NB4 (cell line): Measurements from ENCODE around the gene LAMB2.
A peak's percentile ranks its signal among the peaks of the same experiment; 100 is the strongest.

ENCODE experiments used
- DNase-seq: peaks from one replicate; pipeline ENCODE4 v3.0.0; 2010; ENCODE audit warnings: low read depth
- H3K4me3 ChIP-seq: one replicate; pipeline ENCODE4 v1.5.1; 2011; ENCODE audit warnings: mild to moderate bottlenecking, low read depth, low read length, moderate library complexity
- MYC ChIP-seq: IDR thresholded peaks from 2 replicates; pipeline ENCODE4 v1.6.1; 2011; ENCODE audit warnings: low read depth, low read length
- POLR2A ChIP-seq: IDR thresholded peaks from 2 replicates; pipeline ENCODE4 v1.6.1; 2011; ENCODE audit warnings: mild to moderate bottlenecking; ENCODE audit not compliant: insufficient read length; ENCODE audit errors: extremely low read depth
- TF ChIP-seq, protein P1 (sequence below): IDR thresholded peaks from one replicate; pipeline ENCODE4 v1.5.1; 2012; ENCODE audit warnings: low read depth, low read length
- TF ChIP-seq, protein P2 (sequence below): IDR thresholded peaks from 2 replicates; pipeline ENCODE4 v1.6.1; 2011; ENCODE audit warnings: low read depth, low read length

The LAMB2 gene

DNA sequence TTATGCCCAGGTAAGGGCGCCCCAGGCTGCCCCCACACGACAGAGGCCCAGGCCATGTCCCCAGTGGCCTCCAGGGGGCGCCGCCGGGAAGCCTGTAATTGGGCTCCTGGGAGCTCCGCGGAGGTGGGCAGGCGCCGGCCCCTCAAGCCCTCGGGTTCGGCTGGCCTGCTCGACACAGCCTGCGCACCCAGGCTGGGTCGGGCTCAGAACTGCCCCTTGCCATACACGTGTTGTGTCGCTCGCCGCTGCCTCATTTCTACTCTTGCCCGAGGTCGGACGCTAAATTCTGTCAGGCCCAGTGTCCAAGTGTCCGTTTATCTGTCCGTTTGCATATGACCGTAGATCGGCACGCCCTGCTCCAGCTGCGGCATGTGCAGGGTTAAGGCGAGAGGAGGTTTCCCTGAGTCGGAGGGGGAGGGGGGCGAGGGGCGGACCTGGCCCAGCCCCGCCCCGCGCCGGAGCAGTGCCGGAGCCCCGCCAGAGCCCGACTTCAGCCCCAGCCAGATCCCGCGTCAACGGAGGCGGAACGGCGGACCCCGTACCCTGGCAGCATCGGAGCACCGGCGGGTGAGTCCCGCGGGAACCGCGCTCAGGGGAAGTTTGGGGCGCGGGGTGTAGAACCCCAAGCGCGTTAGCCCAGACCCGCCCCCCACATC lies 38.4 kb upstream of the LAMB2 start, which contains the start of gene KLHDC8B:
Gene KLHDC8B (plus strand): TSS at position 480 of the 656 bp plus-strand sequence. CDS start 1,172 bp downstream, outside the sequence.
- peak; percentile 85 for DNase-seq
- TF ChIP-seq, protein P1, sequence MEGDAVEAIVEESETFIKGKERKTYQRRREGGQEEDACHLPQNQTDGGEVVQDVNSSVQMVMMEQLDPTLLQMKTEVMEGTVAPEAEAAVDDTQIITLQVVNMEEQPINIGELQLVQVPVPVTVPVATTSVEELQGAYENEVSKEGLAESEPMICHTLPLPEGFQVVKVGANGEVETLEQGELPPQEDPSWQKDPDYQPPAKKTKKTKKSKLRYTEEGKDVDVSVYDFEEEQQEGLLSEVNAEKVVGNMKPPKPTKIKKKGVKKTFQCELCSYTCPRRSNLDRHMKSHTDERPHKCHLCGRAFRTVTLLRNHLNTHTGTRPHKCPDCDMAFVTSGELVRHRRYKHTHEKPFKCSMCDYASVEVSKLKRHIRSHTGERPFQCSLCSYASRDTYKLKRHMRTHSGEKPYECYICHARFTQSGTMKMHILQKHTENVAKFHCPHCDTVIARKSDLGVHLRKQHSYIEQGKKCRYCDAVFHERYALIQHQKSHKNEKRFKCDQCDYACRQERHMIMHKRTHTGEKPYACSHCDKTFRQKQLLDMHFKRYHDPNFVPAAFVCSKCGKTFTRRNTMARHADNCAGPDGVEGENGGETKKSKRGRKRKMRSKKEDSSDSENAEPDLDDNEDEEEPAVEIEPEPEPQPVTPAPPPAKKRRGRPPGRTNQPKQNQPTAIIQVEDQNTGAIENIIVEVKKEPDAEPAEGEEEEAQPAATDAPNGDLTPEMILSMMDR, result peak; percentile 83
- TF ChIP-seq MYC (0 out of 2 replicates have a peak, but pooled peaks have one; percentile 23), POLR2A (no peak)
- TF ChIP-seq, protein P2, sequence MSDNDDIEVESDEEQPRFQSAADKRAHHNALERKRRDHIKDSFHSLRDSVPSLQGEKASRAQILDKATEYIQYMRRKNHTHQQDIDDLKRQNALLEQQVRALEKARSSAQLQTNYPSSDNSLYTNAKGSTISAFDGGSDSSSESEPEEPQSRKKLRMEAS, result peak; percentile 67; the same call in 1 of the 2 replicates
- peak within 1 kb of the TSS; percentile 67 for H3K4me3 ChIP-seq

DNA sequence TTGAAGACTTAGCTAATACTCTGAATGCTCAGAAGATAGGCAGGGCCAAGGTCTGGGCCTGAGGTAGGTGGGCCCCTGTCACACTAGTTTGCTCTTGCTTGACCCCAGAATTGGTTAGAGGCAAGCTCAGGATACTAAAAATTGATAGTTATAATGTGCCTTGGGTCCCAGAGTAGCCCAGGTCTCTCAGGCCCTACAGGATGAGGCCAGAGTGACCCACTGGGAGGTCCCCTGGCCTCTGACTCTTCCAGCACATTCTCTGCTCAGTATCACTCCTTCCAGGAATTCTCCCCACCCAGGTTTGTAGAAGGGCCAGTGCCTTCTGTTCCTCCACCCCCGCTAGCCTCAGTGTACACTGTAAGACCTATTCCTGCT lies 37.9 kb upstream of the LAMB2 start:
- TF ChIP-seq MYC, result no peak
- TF ChIP-seq, protein P1, result no peak
- TF ChIP-seq POLR2A, result no peak
- TF ChIP-seq, protein P2, result no peak
- DNase-seq, result no peak
- peak overlapping the region; percentile 67 for H3K4me3 ChIP-seq

DNA sequence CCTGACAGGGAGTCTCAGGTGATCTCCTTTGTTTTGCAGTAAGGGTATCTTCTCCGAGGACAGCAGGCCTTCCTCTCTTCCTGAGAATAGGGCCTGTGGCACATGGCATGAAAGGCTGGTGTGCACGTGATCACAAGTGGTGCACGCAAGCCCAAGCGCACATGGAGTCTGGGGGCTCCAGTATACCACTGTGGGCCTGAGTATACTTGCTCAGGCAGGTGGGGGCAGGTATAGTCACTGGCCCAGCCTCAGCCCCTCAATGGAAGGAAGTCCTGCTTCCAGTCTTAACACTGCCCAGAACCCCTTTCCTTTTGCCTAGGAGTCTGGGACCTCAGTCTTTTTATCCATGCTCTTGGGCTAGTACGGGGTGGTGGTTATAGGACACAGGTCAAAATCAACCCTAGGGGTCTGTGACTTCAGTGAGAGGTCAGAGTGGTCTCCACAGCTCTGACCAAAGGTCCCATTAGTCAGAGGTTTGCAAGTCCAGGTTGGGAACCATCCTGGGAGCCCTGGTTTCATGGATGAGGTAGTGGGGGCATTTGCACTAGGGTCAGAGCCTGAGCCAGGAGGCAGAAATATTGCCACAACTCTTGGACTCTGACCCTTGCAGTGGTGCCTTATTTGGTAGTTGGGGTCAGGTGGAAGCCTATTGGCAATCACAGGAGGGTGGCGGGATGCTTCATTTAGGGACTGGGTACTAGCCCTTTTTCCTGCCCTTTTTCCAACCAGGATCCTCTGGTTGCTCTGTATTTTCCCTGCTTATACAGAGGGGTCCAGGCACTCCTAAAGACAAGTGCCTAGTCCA lies 34.1 kb upstream of the LAMB2 start:
- TF ChIP-seq MYC, result no peak
- TF ChIP-seq, protein P2, result no peak
- TF ChIP-seq POLR2A, result no peak
- TF ChIP-seq, protein P1, result no peak
- DNase-seq, result no peak
- peak overlapping the region; percentile 95 for H3K4me3 ChIP-seq

DNA sequence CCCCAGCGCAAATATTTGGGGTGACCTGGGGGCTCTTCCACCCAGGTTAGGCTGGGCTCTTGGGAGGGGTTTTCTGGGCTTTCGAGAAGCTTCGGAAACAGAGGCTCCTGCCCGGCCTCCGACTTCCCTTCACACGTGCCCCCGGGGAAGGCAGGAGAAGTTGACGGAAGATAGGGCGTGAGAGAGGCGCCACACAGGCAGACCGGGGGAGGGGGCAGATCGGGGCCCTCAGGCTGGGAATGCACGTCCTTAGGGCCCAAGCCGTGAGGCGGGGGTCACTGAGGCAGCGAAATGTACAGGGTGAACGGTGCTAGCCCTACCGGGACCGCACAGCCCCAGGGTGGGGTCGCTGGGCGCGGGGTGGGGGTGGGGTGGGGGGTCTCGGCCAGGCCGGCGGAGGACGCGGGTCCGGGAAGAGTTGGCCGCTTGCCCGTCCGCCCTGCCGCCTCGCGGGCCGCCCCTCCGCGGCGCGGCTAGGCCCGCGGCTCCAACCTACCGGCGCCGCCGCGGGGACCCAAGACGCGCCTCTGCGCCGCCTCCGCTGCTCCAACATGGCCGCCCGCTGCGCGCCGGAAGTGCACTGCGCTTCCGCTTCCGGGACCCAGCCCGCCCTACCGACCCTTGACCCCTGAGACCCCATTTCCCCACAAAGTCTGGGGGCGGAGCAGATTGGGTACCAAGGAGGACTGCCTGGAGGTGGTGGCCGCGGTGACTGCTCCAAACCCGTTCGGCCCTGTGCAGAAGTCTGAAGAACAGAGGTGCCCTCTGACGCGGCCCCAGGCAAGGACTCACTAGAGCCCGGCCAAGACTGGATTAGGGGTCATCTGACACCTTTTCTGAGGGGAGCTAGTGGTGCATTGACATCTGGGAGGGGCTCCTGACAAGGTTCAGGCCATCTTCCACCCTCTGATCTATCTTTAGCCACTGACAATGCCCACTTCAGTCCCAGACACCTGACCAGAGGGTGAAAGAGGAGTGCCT lies 33.2 kb upstream of the LAMB2 start, which contains the start of gene CCDC71:
Gene CCDC71 (minus strand): TSS at position 561 of the 981 bp plus-strand sequence. CDS start 2,123 bp downstream, outside the sequence.
- DNase-seq, result peak; percentile 87
- H3K4me3 ChIP-seq, result peak within 1 kb of the TSS; percentile 95
- TF ChIP-seq, protein P1, result no peak
- TF ChIP-seq POLR2A (peak; percentile 81), MYC (0 out of 2 replicates have a peak, but pooled peaks have one; percentile 23)
- TF ChIP-seq, protein P2, result peak; percentile 68
